GDM1 (cell line): ENCODE measurements around the gene FBXL22.
A peak's percentile ranks its signal among the peaks of the same experiment; 100 is the strongest.

Source experiments
- DNase-seq: peaks from one replicate; lab custom pipeline; 2025; lab: John Stamatoyannopoulos, UW

FBXL22 gene

GRCh38 chr15:63593705-63594671, 3.2 kb upstream of the FBXL22 start:
- DNase-seq, result no peak

GRCh38 chr15:63595065-63595464, 2.1 kb upstream of the FBXL22 start:
- no peak for DNase-seq

GRCh38 chr15:63595688-63596087, 1.5 kb upstream of the FBXL22 start:
- no peak for DNase-seq

GRCh38 chr15:63596676-63597037, 530 bp upstream of the FBXL22 start:
- DNase-seq, result no peak

GRCh38 chr15:63597821-63598220, 634 bp downstream of the FBXL22 start:
- DNase-seq, result no peak

GRCh38 chr15:63598473-63599400, 1.6 kb downstream of the FBXL22 start:
- DNase-seq, result no peak

- peak; percentile 15 for DNase-seq
Measured at GRCh38 chr15:63599401-63600000, 2.3 kb downstream of the FBXL22 start.

- no peak for DNase-seq
Measured at GRCh38 chr15:63600001-63600615, 2.9 kb downstream of the FBXL22 start.

- DNase-seq, result peak; percentile 98
Measured at GRCh38 chr15:63600616-63601025, 3.4 kb downstream of the FBXL22 start.

- DNase-seq, result no peak
Measured at GRCh38 chr15:63601026-63601703, 4.0 kb downstream of the FBXL22 start.

GRCh38 chr15:63601704-63602185, 4.6 kb downstream of the FBXL22 start:
- DNase-seq, result no peak

- DNase-seq, result no peak
Measured at GRCh38 chr15:63602595-63602994, 5.4 kb downstream of the FBXL22 start.

GRCh38 chr15:63603516-63603915, 6.3 kb downstream of the FBXL22 start:
- DNase-seq, result no peak

GRCh38 chr15:63604281-63604680, 7.1 kb downstream of the FBXL22 start:
- DNase-seq, result no peak

GRCh38 chr15:63605036-63605435, 7.8 kb downstream of the FBXL22 start:
- DNase-seq, result no peak

- peak; percentile 39 for DNase-seq
Measured at GRCh38 chr15:63605816-63606215, 8.6 kb downstream of the FBXL22 start.

- DNase-seq, result no peak
Measured at GRCh38 chr15:63606308-63606707, 9.1 kb downstream of the FBXL22 start.

- no peak for DNase-seq
Measured at GRCh38 chr15:63608989-63609388, 11.8 kb downstream of the FBXL22 start.

GRCh38 chr15:63609448-63609847, 12.3 kb downstream of the FBXL22 start:
- no peak for DNase-seq

- peak; percentile 67 for DNase-seq
Measured at GRCh38 chr15:63610209-63610841, 13.1 kb downstream of the FBXL22 start.

GRCh38 chr15:63611177-63611576, 14.0 kb downstream of the FBXL22 start:
- DNase-seq, result no peak
